IMR-90 (cell line): ENCODE measurements around the gene MDP1. TPM values are rescaled to one million over a fixed set of nuclear protein-coding genes. Genes with fewer than 3 reads are reported as not detected.

ENCODE experiments used
- ATAC-seq: fragments of 200-7000 bp; cut with Tn5 transposase; 2 replicates; pipeline ENCODE4 v1.9.1; 2020; ENCODE audit warnings: low read depth, mild to moderate bottlenecking, moderate library complexity
- BruUV-seq: library from RNA; stranded (reverse); fragments of 400-500 nt; replicated peaks from 2 replicates; lab custom pipeline; 2021; lab: Mats Ljungman, UMichigan
- CTCF ChIA-PET: fragments of 300-600 bp; formaldehyde crosslinking; extraction: SDS; loops from one replicate; lab custom pipeline; 2021; ENCODE audit warnings: antibody characterized with exemption; lab: Yijun Ruan, JAX
- POLR2A ChIA-PET: fragments of 300-600 bp; sonication (Branson Sonifier 250); formaldehyde crosslinking; loops from one replicate; lab custom pipeline; 2022; ENCODE audit warnings: antibody characterized with exemption; ENCODE audit not compliant: unreplicated experiment; lab: Charles Lee
- DNase-seq: peaks from one replicate; pipeline ENCODE4 v3.0.0; 2013
- H2AFZ ChIP-seq: replicated peaks from 2 replicates; pipeline ENCODE3; 2013; ENCODE audit warnings: low read length, mild to moderate bottlenecking; ENCODE audit not compliant: poor library complexity
- H2AK5ac ChIP-seq: 2 replicates; pipeline ENCODE4 v1.6.1; 2013; ENCODE audit warnings: low read depth, low read length, inconsistent platforms
- H2AK9ac ChIP-seq: replicated peaks from 2 replicates; pipeline ENCODE3; 2013; ENCODE audit warnings: mild to moderate bottlenecking, low read depth, low read length, moderate library complexity; ENCODE audit not compliant: poor library complexity
- H2BK120ac ChIP-seq: 2 replicates; pipeline ENCODE4 v1.6.1; 2013; ENCODE audit warnings: low read depth, low read length, inconsistent platforms
- H2BK15ac ChIP-seq: 3 replicates; pipeline ENCODE4 v1.6.1; 2013; ENCODE audit warnings: low read depth, low read length, inconsistent platforms
- H2BK20ac ChIP-seq: 2 replicates; pipeline ENCODE4 v1.6.1; 2013; ENCODE audit warnings: low read depth, mild to moderate bottlenecking, inconsistent platforms, low read length, moderate library complexity
- H2BK5ac ChIP-seq: 2 replicates; pipeline ENCODE4 v1.6.1; 2013; ENCODE audit warnings: mild to moderate bottlenecking, low read depth, low read length, inconsistent platforms; ENCODE audit not compliant: poor library complexity, severe bottlenecking
- H3K14ac ChIP-seq: replicated peaks from 2 replicates; pipeline ENCODE4 v1.6.1; 2013; ENCODE audit warnings: low read depth, low read length, inconsistent platforms
- H3K18ac ChIP-seq: 2 replicates; pipeline ENCODE4 v1.6.1; 2013; ENCODE audit warnings: low read depth, low read length, control low read depth
- H3K23ac ChIP-seq: 2 replicates; pipeline ENCODE4 v1.6.1; 2013; ENCODE audit warnings: low read depth, low read length, inconsistent platforms
- H3K27ac ChIP-seq: 2 replicates; pipeline ENCODE4 v1.5.1; 2013; ENCODE audit warnings: mild to moderate bottlenecking, control low read depth, low read length; ENCODE audit not compliant: insufficient read depth
- H3K27me3 ChIP-seq: 2 replicates; pipeline ENCODE4 v1.6.1; 2013; ENCODE audit warnings: low read length; ENCODE audit not compliant: control insufficient read depth, insufficient read depth
- H3K36me3 ChIP-seq: 2 replicates; pipeline ENCODE4 v1.6.1; 2013; ENCODE audit warnings: low read length, mixed read lengths; ENCODE audit not compliant: control insufficient read depth, insufficient read depth
- H3K4ac ChIP-seq: 2 replicates; pipeline ENCODE4 v1.6.1; 2013; ENCODE audit warnings: low read depth, low read length, inconsistent platforms
- H3K4me1 ChIP-seq: 2 replicates; pipeline ENCODE4 v1.6.1; 2013; ENCODE audit warnings: low read length, mixed read lengths; ENCODE audit not compliant: control insufficient read depth, insufficient read depth
- H3K4me2 ChIP-seq: 2 replicates; pipeline ENCODE4 v1.6.1; 2013; ENCODE audit warnings: low read depth, mild to moderate bottlenecking, control low read depth, low read length, moderate library complexity
- H3K4me3 ChIP-seq: 2 replicates; pipeline ENCODE4 v1.5.1; 2013; ENCODE audit warnings: low read depth, mild to moderate bottlenecking, control low read depth, low read length, moderate library complexity; ENCODE audit not compliant: insufficient read depth
- H3K56ac ChIP-seq: 2 replicates; pipeline ENCODE4 v1.6.1; 2013; ENCODE audit warnings: low read length, inconsistent platforms; ENCODE audit not compliant: insufficient read depth; ENCODE audit errors: extremely low read depth
- H3K79me1 ChIP-seq, 2 experiments: 2 replicates each; pipeline ENCODE4 v1.6.1; 2013; ENCODE audit warnings: low read length in 2 of 2, inconsistent platforms in 1 of 2, low read depth in 1 of 2
- H3K9ac ChIP-seq: 2 replicates; pipeline ENCODE4 v1.6.1; 2013; ENCODE audit warnings: low read depth, low read length, control low read depth
- H3K9me1 ChIP-seq: 2 replicates; pipeline ENCODE4 v1.6.1; 2013; ENCODE audit warnings: low read length, inconsistent platforms; ENCODE audit not compliant: insufficient read depth
- H3K9me3 ChIP-seq: 2 replicates; pipeline ENCODE4 v1.6.1; 2013; ENCODE audit warnings: low read length; ENCODE audit not compliant: control insufficient read depth, insufficient read depth
- H4K20me1 ChIP-seq: 2 replicates; pipeline ENCODE4 v1.6.1; 2013; ENCODE audit warnings: low read length, inconsistent platforms; ENCODE audit not compliant: insufficient read depth
- H4K5ac ChIP-seq: 2 replicates; pipeline ENCODE4 v1.6.1; 2013; ENCODE audit warnings: mild to moderate bottlenecking, low read depth, low read length, control low read depth
- H4K8ac ChIP-seq, 2 experiments: 2 replicates each; pipeline ENCODE4 v1.6.1; 2013; ENCODE audit warnings: low read depth in 2 of 2, low read length in 2 of 2, control low read depth in 1 of 2, inconsistent platforms in 1 of 2
- H4K91ac ChIP-seq: 2 replicates; pipeline ENCODE4 v1.6.1; 2013; ENCODE audit warnings: low read depth, low read length, inconsistent platforms; ENCODE audit not compliant: insufficient read depth
- BHLHE40 ChIP-seq: fragments of 150-350 bp; IDR thresholded peaks from 2 replicates; pipeline ENCODE4 v1.6.1; 2016; ENCODE audit warnings: mild to moderate bottlenecking, low read depth, low read length
- CEBPB ChIP-seq: IDR thresholded peaks from 2 replicates; pipeline ENCODE4 v1.6.1; 2012; ENCODE audit warnings: low read depth, low read length, improper control_type of control experiment
- CHD1 ChIP-seq: IDR thresholded peaks from 2 replicates; pipeline ENCODE4 v1.6.1; 2012; ENCODE audit warnings: low read depth, low read length, improper control_type of control experiment
- CTCF ChIP-seq: conservative IDR thresholded peaks from 2 replicates; pipeline ENCODE4 v1.5.1; 2012; ENCODE audit warnings: mild to moderate bottlenecking, low read depth, low read length, improper control_type of control experiment
- ELK1 ChIP-seq: fragments of 150-350 bp; IDR thresholded peaks from 2 replicates; pipeline ENCODE4 v1.6.1; 2016; ENCODE audit warnings: low read depth, mild to moderate bottlenecking, low read length, moderate library complexity, borderline replicate concordance
- FOS ChIP-seq: fragments of 150-350 bp; IDR thresholded peaks from 2 replicates; pipeline ENCODE4 v1.6.1; 2016; ENCODE audit warnings: low read depth, low read length
- MAFK ChIP-seq: IDR thresholded peaks from 2 replicates; pipeline ENCODE4 v1.6.1; 2012; ENCODE audit warnings: low read depth, low read length, improper control_type of control experiment
- MAZ ChIP-seq: IDR thresholded peaks from 2 replicates; pipeline ENCODE4 v1.6.1; 2012; ENCODE audit warnings: low read depth, mild to moderate bottlenecking, low read length, improper control_type of control experiment, moderate library complexity, borderline replicate concordance
- MXI1 ChIP-seq: IDR thresholded peaks from 2 replicates; pipeline ENCODE4 v1.6.1; 2012; ENCODE audit warnings: low read depth, mild to moderate bottlenecking, low read length, moderate library complexity, borderline replicate concordance
- NFE2L2 ChIP-seq: fragments of 150-350 bp; IDR thresholded peaks from 2 replicates; pipeline ENCODE4 v1.6.1; 2016; ENCODE audit warnings: low read depth, mild to moderate bottlenecking, low read length
- POLR2A ChIP-seq: IDR thresholded peaks from 2 replicates; pipeline ENCODE4 v1.6.1; 2012; ENCODE audit warnings: mild to moderate bottlenecking, low read depth, low read length
- RAD21 ChIP-seq: IDR thresholded peaks from 2 replicates; pipeline ENCODE4 v1.6.1; 2012; ENCODE audit warnings: low read length, improper control_type of control experiment
- RCOR1 ChIP-seq: IDR thresholded peaks from 2 replicates; pipeline ENCODE4 v1.6.1; 2012; ENCODE audit warnings: mild to moderate bottlenecking, low read length, improper control_type of control experiment; ENCODE audit not compliant: insufficient replicate concordance
- RFX5 ChIP-seq: IDR thresholded peaks from 2 replicates; pipeline ENCODE4 v1.8.0; 2012; ENCODE audit warnings: low read depth, mild to moderate bottlenecking, low read length, moderate library complexity
- SMC3 ChIP-seq: fragments of 150-350 bp; IDR thresholded peaks from 2 replicates; pipeline ENCODE4 v1.6.1; 2016; ENCODE audit warnings: low read depth, mild to moderate bottlenecking, antibody characterized with exemption, low read length, moderate library complexity
- WGBS, 2 experiments: methylation state at CpG; one replicate each; pipeline versions ENCODE4 v1.1.5 to v1.1.7; 2013; ENCODE audit warnings: missing lambda C conversion rate in 2 of 2; ENCODE audit not compliant: insufficient read length in 1 of 2; ENCODE audit errors: extremely low coverage in 2 of 2; 5-methylcytosine and 5-hydroxymethylcytosine counted together
- dilution Hi-C: fragments of 300-500 bp; cut with HindIII; formaldehyde crosslinking; loops from one replicate; pipeline ENCODE4 v1.14.3; 2018; ENCODE audit warnings: low sequenced_read_pairs; ENCODE audit not compliant: unreplicated experiment
- in situ Hi-C: fragments of 300-500 bp; cut with MboI; formaldehyde crosslinking; loops from 3 replicates; pipeline ENCODE4 v1.14.3; 2019; ENCODE audit warnings: low sequenced_read_pairs, inconsistent platforms, mixed read lengths
- intact Hi-C: fragments of 100-400 bp; cut with micrococcal nuclease; formaldehyde crosslinking; loops from 2 replicates; pipeline ENCODE4 v1.10.0; 2022
- polyA plus RNA-seq, 3 experiments: library from polyadenylated mRNA; depleted of rRNA; stranded (reverse); fragments of >200 nt; gene quantifications; 2 replicates each; pipeline ENCODE4 v1.2.3, GENCODE V29; 2012; ENCODE audit warnings: low replicate concordance in 1 of 3
- total RNA-seq: library from RNA; depleted of rRNA; stranded (reverse); fragments of >200 nt; gene quantifications from 2 replicates; pipeline ENCODE4 v1.2.3, GENCODE V29; 2012
- TF ChIP-seq, protein P1 (sequence below): fragments of 150-350 bp; IDR thresholded peaks from 2 replicates; pipeline ENCODE4 v1.6.1; 2017; ENCODE audit warnings: mild to moderate bottlenecking, antibody characterized with exemption, low read length, low read depth

MDP1 gene
- total and polyA plus RNA-seq, 2 of the 4 experiments (the other 2 are of a cell fraction), result 15.1 to 17.8 TPM

DNA sequence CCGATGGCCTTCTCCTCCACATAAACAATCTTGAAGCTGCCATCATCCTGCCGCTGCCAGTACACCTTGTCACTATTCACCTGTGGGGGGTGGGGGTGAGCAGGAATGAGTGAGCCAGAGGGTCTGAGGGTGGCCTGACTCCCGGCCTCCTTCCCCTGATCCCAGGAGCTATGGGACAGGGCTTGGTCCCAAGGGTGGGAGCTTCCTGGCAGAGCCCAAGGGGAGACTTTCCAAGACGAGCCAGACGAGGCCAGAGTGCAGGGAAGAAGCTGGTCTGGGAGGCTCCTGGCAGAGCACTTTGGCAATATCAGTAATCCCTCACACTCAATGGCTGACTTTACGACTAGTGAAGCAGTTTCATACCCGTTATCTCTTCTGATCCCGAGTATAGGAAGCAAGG, 39.6 kb upstream of the MDP1 start:
- no peak overlapping the region for H3K56ac ChIP-seq
- POLR2A ChIA-PET, result no interaction called here
- no TSS peak for BruUV-seq

More for the DNA sequence above, 39.6 kb upstream of the MDP1 start:
- Histone ChIP-seq H3K27ac (no peak overlapping the region), H2BK15ac (no peak overlapping the region), H3K9me3 (no peaks in the 10 kb centered on the region), H4K91ac (no peak overlapping the region), H2AFZ (no peak overlapping the region), H3K23ac (no peak overlapping the region), H4K20me1 (no peaks in the 10 kb centered on the region), H2BK5ac (no peak overlapping the region), H3K4me2 (no peak overlapping the region), H3K4me1 (peaks cover 22% of the 10 kb centered on the region), H3K4me3 (no peak overlapping the region), H2BK20ac (no peak overlapping the region), H2AK9ac (no peak overlapping the region), H3K4ac (no peak overlapping the region), H3K18ac (no peak overlapping the region), H3K79me1 (peaks cover 0 to 2% of the 10 kb centered on the region in 2 experiments; a peak in 1 of 4 replicates), H3K36me3 (peaks cover 2% of the 10 kb centered on the region; the same call in 1 of the 2 replicates), H3K9ac (no peak overlapping the region), H3K9me1 (peaks cover 38% of the 10 kb centered on the region), H4K5ac (no peak overlapping the region), H3K14ac (no peak overlapping the region), H4K8ac (no peak overlapping the region), H3K27me3 (no peaks in the 10 kb centered on the region), H2BK120ac (no peak overlapping the region), H2AK5ac (no peak overlapping the region)
- dilution Hi-C loops (no loop called here), in situ Hi-C loops (no loop called here), intact Hi-C loops (no loop called here)
- WGBS, 2 experiments, result 80% methylated on average over 3 of the region's 8 CpGs; no CpG with 5 or more reads in 1 of the 2 experiments
- TF ChIP-seq POLR2A, result no peak
- TF ChIP-seq RAD21, result no peak
- TF ChIP-seq NFE2L2, result no peak
- no peak for TF ChIP-seq BHLHE40
- no peak for TF ChIP-seq ELK1
- TF ChIP-seq MXI1, result no peak
- TF ChIP-seq FOS, result no peak
- no peak for TF ChIP-seq CEBPB
- TF ChIP-seq MAFK, result no peak
- no peak for TF ChIP-seq RCOR1
- TF ChIP-seq CTCF, result no peak
- TF ChIP-seq CHD1, result no peak
- TF ChIP-seq, protein P1, sequence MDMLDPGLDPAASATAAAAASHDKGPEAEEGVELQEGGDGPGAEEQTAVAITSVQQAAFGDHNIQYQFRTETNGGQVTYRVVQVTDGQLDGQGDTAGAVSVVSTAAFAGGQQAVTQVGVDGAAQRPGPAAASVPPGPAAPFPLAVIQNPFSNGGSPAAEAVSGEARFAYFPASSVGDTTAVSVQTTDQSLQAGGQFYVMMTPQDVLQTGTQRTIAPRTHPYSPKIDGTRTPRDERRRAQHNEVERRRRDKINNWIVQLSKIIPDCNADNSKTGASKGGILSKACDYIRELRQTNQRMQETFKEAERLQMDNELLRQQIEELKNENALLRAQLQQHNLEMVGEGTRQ, result no peak
- TF ChIP-seq RFX5, result no peak
- TF ChIP-seq SMC3, result no peak
- no peak for TF ChIP-seq MAZ
- DNase-seq (no peak), ATAC-seq (no peak)
- CTCF ChIA-PET, result no interaction called here
